GM10266 (cell line): Measurements from ENCODE around the gene KCNK10.

Experiments used
- DNase-seq: peaks from one replicate; pipeline ENCODE4 v3.0.0; 2012; ENCODE audit errors: extremely low spot score
- TF ChIP-seq, protein P1 (sequence below): IDR thresholded peaks from 2 replicates; pipeline ENCODE4 v1.5.1; 2012; ENCODE audit warnings: mild to moderate bottlenecking, low read depth; ENCODE audit not compliant: control insufficient read depth, insufficient read depth; ENCODE audit errors: missing control alignments

The KCNK10 gene

DNA sequence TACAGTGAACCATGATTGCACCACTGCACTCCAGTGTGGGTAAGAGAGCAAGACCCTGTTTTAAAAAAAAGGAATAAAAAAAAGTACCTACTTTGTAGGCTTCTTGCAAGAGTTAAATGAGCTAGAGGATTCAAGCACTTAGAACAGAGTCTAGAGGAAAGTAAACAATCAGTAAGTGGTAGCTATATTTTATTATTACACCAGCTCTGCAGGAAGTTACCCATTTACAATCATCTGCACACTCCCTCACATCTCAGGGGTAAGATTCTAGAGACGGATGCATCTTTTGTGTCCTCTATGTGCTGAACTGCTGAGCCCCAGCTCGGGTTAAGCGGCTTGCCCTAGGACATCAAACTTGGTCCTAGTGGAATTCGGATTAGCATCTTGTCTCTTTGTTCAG is 67.3 kb downstream of the KCNK10 start:
- TF ChIP-seq, protein P1, sequence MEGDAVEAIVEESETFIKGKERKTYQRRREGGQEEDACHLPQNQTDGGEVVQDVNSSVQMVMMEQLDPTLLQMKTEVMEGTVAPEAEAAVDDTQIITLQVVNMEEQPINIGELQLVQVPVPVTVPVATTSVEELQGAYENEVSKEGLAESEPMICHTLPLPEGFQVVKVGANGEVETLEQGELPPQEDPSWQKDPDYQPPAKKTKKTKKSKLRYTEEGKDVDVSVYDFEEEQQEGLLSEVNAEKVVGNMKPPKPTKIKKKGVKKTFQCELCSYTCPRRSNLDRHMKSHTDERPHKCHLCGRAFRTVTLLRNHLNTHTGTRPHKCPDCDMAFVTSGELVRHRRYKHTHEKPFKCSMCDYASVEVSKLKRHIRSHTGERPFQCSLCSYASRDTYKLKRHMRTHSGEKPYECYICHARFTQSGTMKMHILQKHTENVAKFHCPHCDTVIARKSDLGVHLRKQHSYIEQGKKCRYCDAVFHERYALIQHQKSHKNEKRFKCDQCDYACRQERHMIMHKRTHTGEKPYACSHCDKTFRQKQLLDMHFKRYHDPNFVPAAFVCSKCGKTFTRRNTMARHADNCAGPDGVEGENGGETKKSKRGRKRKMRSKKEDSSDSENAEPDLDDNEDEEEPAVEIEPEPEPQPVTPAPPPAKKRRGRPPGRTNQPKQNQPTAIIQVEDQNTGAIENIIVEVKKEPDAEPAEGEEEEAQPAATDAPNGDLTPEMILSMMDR, result no peak
- DNase-seq, result no peak

DNA sequence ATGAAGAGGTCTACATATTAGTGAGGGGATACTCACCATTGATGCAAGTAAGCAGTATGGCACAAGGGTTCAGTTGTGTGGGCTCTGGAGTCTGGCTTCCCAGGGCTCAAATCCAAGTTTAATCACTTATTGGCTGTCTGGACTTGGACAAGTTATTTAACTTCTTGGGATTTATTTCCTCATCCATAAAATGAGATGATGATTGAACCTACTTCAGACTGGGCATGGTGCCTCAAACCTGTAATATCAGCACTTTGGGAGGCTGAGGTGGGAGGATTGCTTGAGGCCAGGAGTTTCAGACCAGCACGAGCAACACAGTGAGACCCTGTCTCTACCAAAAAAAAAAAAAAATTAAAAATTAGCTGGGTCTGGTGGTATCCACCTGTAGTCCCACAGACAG is 67.9 kb downstream of the KCNK10 start:
- TF ChIP-seq, protein P1, result no peak
- no peak for DNase-seq

DNA sequence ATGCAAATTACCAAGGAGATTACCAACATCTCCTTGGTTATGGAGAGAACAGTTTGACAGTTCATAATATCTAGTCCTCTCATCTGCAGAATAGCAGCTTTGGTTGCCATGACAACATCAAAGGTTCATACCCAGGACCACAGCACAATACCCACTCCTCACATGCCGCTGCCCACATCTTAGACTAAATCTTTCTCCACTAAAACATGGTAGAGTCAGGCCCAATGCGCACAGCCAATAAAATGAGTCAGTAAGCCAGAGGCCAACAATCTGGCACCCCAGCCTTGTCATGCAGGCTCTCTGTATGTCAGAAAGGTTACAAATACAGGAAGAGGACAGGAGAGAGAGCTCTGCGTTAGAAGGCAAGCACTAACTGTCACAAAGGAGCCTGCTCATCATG is 70.6 kb downstream of the KCNK10 start:
- TF ChIP-seq, protein P1, result no peak
- no peak for DNase-seq

DNA sequence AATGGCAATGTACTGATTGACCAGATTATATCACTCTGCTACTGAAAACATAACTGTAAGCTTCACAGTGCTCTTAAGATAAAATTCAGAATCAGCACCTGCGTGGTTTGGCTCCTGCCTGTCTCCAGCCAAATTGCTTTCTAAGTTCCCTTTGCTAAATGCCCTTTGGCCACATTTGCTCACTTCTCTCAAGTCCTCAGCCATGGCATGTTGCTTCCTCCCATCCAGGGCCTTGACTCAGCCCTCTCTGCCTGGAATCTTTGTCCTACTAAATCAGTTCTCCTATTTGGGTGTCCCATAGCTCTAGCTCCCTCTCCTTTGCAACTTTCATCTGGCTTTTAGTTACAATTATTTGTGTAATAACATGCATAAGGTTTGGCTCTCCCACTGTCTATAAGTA is 71.4 kb downstream of the KCNK10 start:
- DNase-seq, result no peak
- TF ChIP-seq, protein P1, result no peak

GRCh38 chr14:88249266-88249665 is 73.8 kb downstream of the KCNK10 start:
- TF ChIP-seq, protein P1, result no peak
- no peak for DNase-seq

DNA sequence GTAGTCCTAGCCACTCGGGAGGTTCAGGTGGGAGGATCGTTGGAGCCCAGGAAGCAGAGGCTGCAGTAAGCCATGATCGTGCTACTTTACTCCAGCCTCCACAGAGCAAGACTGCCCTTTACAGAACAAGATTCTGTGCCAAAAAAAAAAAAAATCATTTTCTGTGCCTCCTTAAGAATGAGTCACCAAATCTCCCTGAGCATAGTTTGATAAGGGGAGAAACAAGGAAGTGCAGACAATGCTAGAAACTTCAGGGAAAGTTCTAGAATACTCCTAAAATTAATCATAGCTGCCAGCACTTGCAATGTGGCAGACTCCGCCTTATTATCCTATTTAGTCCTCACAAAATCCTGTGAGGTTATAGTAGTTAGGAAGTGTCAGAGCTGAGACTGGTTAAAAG is 74.5 kb downstream of the KCNK10 start:
- TF ChIP-seq, protein P1, result no peak
- DNase-seq, result no peak

DNA sequence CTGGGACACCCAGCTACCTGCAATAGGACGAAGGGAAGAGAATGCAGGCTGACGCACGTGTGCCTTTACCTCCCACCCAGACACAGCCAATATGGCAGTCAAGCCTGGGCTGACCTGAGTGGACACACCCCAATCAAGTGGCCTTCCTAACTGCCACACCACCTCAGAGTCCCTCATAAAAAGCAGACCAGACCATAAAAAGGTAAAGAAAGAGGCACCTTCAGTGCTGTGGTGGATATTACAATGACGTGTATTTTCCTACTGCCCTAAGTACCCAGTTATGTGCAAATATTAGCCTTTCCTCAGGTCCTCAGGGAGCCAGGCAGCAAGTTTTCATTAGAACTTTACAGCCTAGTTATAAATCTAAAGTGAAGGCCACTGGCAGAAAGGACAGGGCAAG is 75.8 kb downstream of the KCNK10 start:
- TF ChIP-seq, protein P1, result no peak
- DNase-seq, result no peak
